Measurements from ENCODE around the gene AXIN1.

Gene AXIN1

GRCh38 chr16:369275-369865 lies 16.8 kb upstream of the AXIN1 start:
- peak overlapping the region; percentile 26 for H3K4me3 ChIP-seq (ENCODE audit: low read depth, low read length)
- no peaks in the 10 kb centered on the region for H3K27me3 ChIP-seq (ENCODE audit: control insufficient read depth, insufficient read depth, low read length)
- H3K9me3 ChIP-seq (ENCODE audit: control insufficient read depth, low read length), result no peaks in the 10 kb centered on the region
- no peak overlapping the region for H2AFZ ChIP-seq
- no peak for TF ChIP-seq CTCF (IDR thresholded peaks at IDR 0.05)
- no peak overlapping the region for H3K27ac ChIP-seq
- H3K79me2 ChIP-seq, result no peaks in the 10 kb centered on the region
- H3K36me3 ChIP-seq (ENCODE audit: control insufficient read depth, insufficient read depth, low read length), result no peaks in the 10 kb centered on the region
- no peak overlapping the region for H3K9ac ChIP-seq
- H3K4me1 ChIP-seq, result peaks cover 9% of the 10 kb centered on the region
- peak overlapping the region; percentile 67 for H3K4me2 ChIP-seq (ENCODE audit: low read length)

- H3K4me1 ChIP-seq, result peaks cover 9% of the 10 kb centered on the region
- H3K27ac ChIP-seq, result no peak overlapping the region
- no peak overlapping the region for H3K4me2 ChIP-seq (ENCODE audit: low read length)
- H3K9ac ChIP-seq, result no peak overlapping the region
- H3K4me3 ChIP-seq (ENCODE audit: low read depth, low read length), result no peak overlapping the region
- H3K27me3 ChIP-seq (ENCODE audit: control insufficient read depth, insufficient read depth, low read length), result no peaks in the 10 kb centered on the region
- H3K79me2 ChIP-seq, result no peaks in the 10 kb centered on the region
- no peak overlapping the region for H2AFZ ChIP-seq
- TF ChIP-seq CTCF (IDR thresholded peaks at IDR 0.05), result no peak
- no peaks in the 10 kb centered on the region for H3K36me3 ChIP-seq (ENCODE audit: control insufficient read depth, insufficient read depth, low read length)
- no peaks in the 10 kb centered on the region for H3K9me3 ChIP-seq (ENCODE audit: control insufficient read depth, low read length)
Measured at GRCh38 chr16:368388-369158, 16.1 kb upstream of the AXIN1 start.

- no peaks in the 10 kb centered on the region for H3K36me3 ChIP-seq (ENCODE audit: control insufficient read depth, insufficient read depth, low read length)
- no peak for TF ChIP-seq CTCF (IDR thresholded peaks at IDR 0.05)
- H3K27me3 ChIP-seq (ENCODE audit: control insufficient read depth, insufficient read depth, low read length), result no peaks in the 10 kb centered on the region
- H3K79me2 ChIP-seq, result no peaks in the 10 kb centered on the region
- H2AFZ ChIP-seq, result no peak overlapping the region
- no peak overlapping the region for H3K4me2 ChIP-seq (ENCODE audit: low read length)
- no peak overlapping the region for H3K4me3 ChIP-seq (ENCODE audit: low read depth, low read length)
- H3K9me3 ChIP-seq (ENCODE audit: control insufficient read depth, low read length), result no peaks in the 10 kb centered on the region
- H3K9ac ChIP-seq, result no peak overlapping the region
- H3K4me1 ChIP-seq, result peaks cover 9% of the 10 kb centered on the region
- no peak overlapping the region for H3K27ac ChIP-seq
Measured at GRCh38 chr16:367333-367903, 14.9 kb upstream of the AXIN1 start.

- no peak overlapping the region for H2AFZ ChIP-seq
- no peak overlapping the region for H3K27ac ChIP-seq
- peaks cover 9% of the 10 kb centered on the region for H3K4me1 ChIP-seq
- H3K27me3 ChIP-seq (ENCODE audit: control insufficient read depth, insufficient read depth, low read length), result no peaks in the 10 kb centered on the region
- H3K79me2 ChIP-seq, result no peaks in the 10 kb centered on the region
- H3K36me3 ChIP-seq (ENCODE audit: control insufficient read depth, insufficient read depth, low read length), result no peaks in the 10 kb centered on the region
- H3K9ac ChIP-seq, result no peak overlapping the region
- H3K4me3 ChIP-seq (ENCODE audit: low read depth, low read length), result no peak overlapping the region
- TF ChIP-seq CTCF (IDR thresholded peaks at IDR 0.05), result no peak
- no peak overlapping the region for H3K4me2 ChIP-seq (ENCODE audit: low read length)
- no peaks in the 10 kb centered on the region for H3K9me3 ChIP-seq (ENCODE audit: control insufficient read depth, low read length)
Measured at GRCh38 chr16:366476-366875, 14.0 kb upstream of the AXIN1 start.

Data from parathyroid adenoma (tissue), 2 donors.